Stimulated activated CD4-positive, alpha-beta T cell treated with anti-CD3 and anti-CD28 coated beads, Interleukin-2, amount 100 ng/mL, for 24 hours (primary cell): Measurements from ENCODE around the gene A2ML1.
"Not testable (repeated sequence)": the region's sequence is repeated elsewhere in the genome, so short reads cannot be mapped to it uniquely, and the experiment has no call there.

ENCODE experiments used
- DNase-seq, 2 donors: peaks; one replicate each; pipeline ENCODE4 v3.0.0-alpha.2; 2020

The A2ML1 gene

GRCh38 chr12:8859448-8859847, 37.0 kb downstream of the A2ML1 start:
- not testable (repeated sequence) for DNase-seq

GRCh38 chr12:8860165-8860961, 37.9 kb downstream of the A2ML1 start:
- peak; percentile 32 to 37 for DNase-seq

- no peak for DNase-seq
Measured at GRCh38 chr12:8866429-8866828, 44.0 kb downstream of the A2ML1 start.

- no peak for DNase-seq
Measured at GRCh38 chr12:8867009-8867408, 44.6 kb downstream of the A2ML1 start.

- DNase-seq = no peak
Measured at GRCh38 chr12:8867786-8868185, 45.4 kb downstream of the A2ML1 start.

GRCh38 chr12:8870586-8870985, 48.2 kb downstream of the A2ML1 start:
- no peak for DNase-seq

GRCh38 chr12:8871068-8871467, 48.6 kb downstream of the A2ML1 start:
- DNase-seq = no peak

GRCh38 chr12:8876887-8877286, 54.5 kb downstream of the A2ML1 start:
- no peak for DNase-seq

GRCh38 chr12:8886502-8887284, 64.3 kb downstream of the A2ML1 start:
- DNase-seq = no peak

GRCh38 chr12:8887285-8887715, 64.9 kb downstream of the A2ML1 start:
- DNase-seq = no peak

- DNase-seq = peak; percentile 44 to 74
Measured at GRCh38 chr12:8890313-8891085, 68.1 kb downstream of the A2ML1 start.

- DNase-seq = no peak
Measured at GRCh38 chr12:8891976-8892375, 69.6 kb downstream of the A2ML1 start.

GRCh38 chr12:8894378-8894777, 72.0 kb downstream of the A2ML1 start:
- DNase-seq = no peak

GRCh38 chr12:8894986-8895385, 72.6 kb downstream of the A2ML1 start:
- no peak for DNase-seq

GRCh38 chr12:8897081-8897480, 74.7 kb downstream of the A2ML1 start:
- no peak for DNase-seq

GRCh38 chr12:8899830-8900229, 77.4 kb downstream of the A2ML1 start:
- no peak for DNase-seq

- not testable (repeated sequence) for DNase-seq
Measured at GRCh38 chr12:8902703-8903102, 80.3 kb downstream of the A2ML1 start.

- DNase-seq = no peak
Measured at GRCh38 chr12:8903646-8904045, 81.2 kb downstream of the A2ML1 start.

- no peak for DNase-seq
Measured at GRCh38 chr12:8904665-8905064, 82.2 kb downstream of the A2ML1 start.

GRCh38 chr12:8905546-8905945, 83.1 kb downstream of the A2ML1 start:
- no peak for DNase-seq

GRCh38 chr12:8906266-8907180, 84.1 kb downstream of the A2ML1 start:
- no peak for DNase-seq

- no peak for DNase-seq
Measured at GRCh38 chr12:8907513-8907912, 85.1 kb downstream of the A2ML1 start.
